GM12892 (cell line): ENCODE measurements around the gene SULT1C2.

Experiments
- POLR2A ChIP-seq: IDR thresholded peaks from 2 replicates; pipeline ENCODE4 v1.6.1; 2011; ENCODE audit warnings: low read depth, low read length, control low read depth
- POLR2AphosphoS5 ChIP-seq: IDR thresholded peaks from 2 replicates; pipeline ENCODE4 v1.6.1; 2011; ENCODE audit warnings: low read depth, low read length, control low read depth

- TF ChIP-seq POLR2A, result no peak
- TF ChIP-seq POLR2AphosphoS5, result no peak
Observed at GRCh38 chr2:108280466-108280865, 8.2 kb upstream of the SULT1C2 start.
